ENCODE results near the gene ASB3.
"Not testable (repeated sequence)": the region's sequence is repeated elsewhere in the genome, so short reads cannot be mapped to it uniquely, and the experiment has no call there.

ASB3 gene

GRCh38 chr2:53729143-53729762, 57.5 kb downstream of the ASB3 start:
- DNase-seq = no peak

- DNase-seq = no peak
These were observed 58.8 kb downstream of the ASB3 start for GRCh38 chr2:53727921-53728320.

GRCh38 chr2:53725662-53726061, 61.1 kb downstream of the ASB3 start:
- no peak for DNase-seq

GRCh38 chr2:53724536-53724935, 62.2 kb downstream of the ASB3 start:
- no peak for DNase-seq

- not testable (repeated sequence) for DNase-seq
These were observed 65.8 kb downstream of the ASB3 start for GRCh38 chr2:53720944-53721343.

GRCh38 chr2:53715568-53715967, 71.2 kb downstream of the ASB3 start:
- DNase-seq = no peak

- DNase-seq = no peak
These were observed 75.4 kb downstream of the ASB3 start for GRCh38 chr2:53711271-53711780.

GRCh38 chr2:53708988-53709387, 77.8 kb downstream of the ASB3 start:
- no peak for DNase-seq

- no peak for DNase-seq
These were observed 85.5 kb downstream of the ASB3 start for GRCh38 chr2:53701221-53701620.

- no peak for DNase-seq
These were observed 89.1 kb downstream of the ASB3 start for GRCh38 chr2:53697686-53698085.

- no peak for DNase-seq
These were observed 89.7 kb downstream of the ASB3 start for GRCh38 chr2:53697092-53697491.

GRCh38 chr2:53695575-53695974, 91.2 kb downstream of the ASB3 start:
- no peak for DNase-seq

GRCh38 chr2:53694096-53694771, 92.5 kb downstream of the ASB3 start:
- no peak for DNase-seq

- DNase-seq = no peak
These were observed 95.9 kb downstream of the ASB3 start for GRCh38 chr2:53690876-53691275.

GRCh38 chr2:53672881-53673522, 113.8 kb downstream of the ASB3 start:
- DNase-seq = no peak

- DNase-seq = no peak
These were observed 116.4 kb downstream of the ASB3 start for GRCh38 chr2:53670331-53670730.

GRCh38 chr2:53668624-53669026, 118.1 kb downstream of the ASB3 start:
- DNase-seq = no peak

GRCh38 chr2:53667130-53667529, 119.6 kb downstream of the ASB3 start:
- DNase-seq = not testable (repeated sequence)

- no peak for DNase-seq
These were observed 125.9 kb downstream of the ASB3 start for GRCh38 chr2:53660886-53661285.

- DNase-seq = not testable (repeated sequence)
These were observed 128.3 kb downstream of the ASB3 start for GRCh38 chr2:53658474-53658873.

- DNase-seq = no peak
These were observed 131.5 kb downstream of the ASB3 start for GRCh38 chr2:53655256-53655655.

- DNase-seq = no peak
These were observed 132.4 kb downstream of the ASB3 start for GRCh38 chr2:53654396-53654795.

GRCh38 chr2:53652131-53652530, 134.6 kb downstream of the ASB3 start:
- DNase-seq = no peak

GRCh38 chr2:53646788-53647187, 140.0 kb downstream of the ASB3 start:
- DNase-seq = no peak

Data from stimulated activated CD4-positive, alpha-beta T cell treated with anti-CD3 and anti-CD28 coated beads, Interleukin-2, amount 100 ng/mL, for 24 hours (primary cell).